Tibial nerve (tissue), 4 donors: ENCODE results near the gene INPP5B. TPM values are rescaled to one million over a fixed set of nuclear protein-coding genes. Genes with fewer than 3 reads are reported as not detected.

ENCODE experiments used
- DNase-seq, 2 donors: peaks; one replicate each; pipeline ENCODE4 v3.0.0-alpha.2; 2019; ENCODE audit warnings: low spot score in 2 of 2
- H3K27ac ChIP-seq, 4 donors: fragments of 200-600 bp; sonication (generic) in 3 of 4; one replicate each; pipeline ENCODE4 v1.5.1; 2017 to 2019; ENCODE audit warnings: mild to moderate bottlenecking in 1 of 4
- H3K27me3 ChIP-seq, 2 donors: fragments of 200-600 bp; sonication (generic) in 1 of 2; one replicate each; pipeline versions ENCODE4 v1.5.1 to v1.6.0; 2017 to 2019
- H3K36me3 ChIP-seq, 3 donors: fragments of 200-600 bp; sonication (generic); one replicate each; pipeline ENCODE4 v1.5.1; 2018 to 2019
- H3K4me1 ChIP-seq, 4 donors: fragments of 200-600 bp; sonication (generic) in 3 of 4; one replicate each; pipeline ENCODE4 v1.5.1; 2017 to 2019
- H3K4me3 ChIP-seq, 4 donors: fragments of 200-600 bp; sonication (generic) in 3 of 4; one replicate each; pipeline ENCODE4 v1.5.1; 2017 to 2019; ENCODE audit warnings: mild to moderate bottlenecking in 1 of 4, moderate library complexity in 1 of 4
- H3K9me3 ChIP-seq, 4 donors: fragments of 200-600 bp; sonication (generic) in 3 of 4; one replicate each; pipeline ENCODE4 v1.5.1; 2017 to 2019
- CTCF ChIP-seq, 5 experiments: fragments of 200-600 bp in 3 of 5; fragments of 450-650 bp in 2 of 5; sonication (generic) in 3 of 5; IDR thresholded peaks; one replicate each; pipeline ENCODE4 v1.5.1; 2016 to 2019; ENCODE audit warnings: antibody characterized with exemption in 5 of 5, mild to moderate bottlenecking in 3 of 5, moderate library complexity in 2 of 5
- EP300 ChIP-seq, 2 donors: sonication (generic); formaldehyde crosslinking; IDR thresholded peaks; one replicate each; pipeline ENCODE4 v1.6.1; 2017; ENCODE audit warnings: antibody characterized with exemption in 2 of 2, mild to moderate bottlenecking in 1 of 2
- POLR2A ChIP-seq, 2 donors: fragments of 450-650 bp; IDR thresholded peaks; one replicate each; pipeline ENCODE4 v1.6.1; 2017; ENCODE audit warnings: antibody characterized with exemption in 2 of 2, mild to moderate bottlenecking in 2 of 2, moderate library complexity in 2 of 2
- WGBS, 2 donors: methylation state at CpG; one replicate each; pipeline ENCODE4 v1.1.5; 2018; 5-methylcytosine and 5-hydroxymethylcytosine counted together
- total RNA-seq, 4 donors: library from RNA; depleted of rRNA; stranded (reverse); fragments of >200 nt; gene quantifications; one replicate each; pipeline ENCODE4 v1.1.0, GENCODE V29; 2016

INPP5B gene
- total RNA-seq, 4 donors from 2014 or later = 39.1 to 52.5 (median 49.0) TPM

- no peaks in the 10 kb centered on the region for H3K9me3 ChIP-seq
- DNase-seq = no peak
- H3K4me3 ChIP-seq = no peak overlapping the region
- no peaks in the 10 kb centered on the region for H3K27me3 ChIP-seq
- H3K36me3 ChIP-seq = peaks cover 0 to 10% (median 0%) of the 10 kb centered on the region in 3 donors
- WGBS, 2 donors = 82 to 88% methylated on average over 4 of the region's 4 CpGs
- TF ChIP-seq POLR2A (IDR thresholded peaks at IDR 0.05) (no peak), EP300 (IDR thresholded peaks at IDR 0.05) (no peak), CTCF (IDR thresholded peaks at IDR 0.05) (no peak)
- H3K4me1 ChIP-seq = peaks cover 0 to 55% (median 9%) of the 10 kb centered on the region in 4 donors
- no peak overlapping the region for H3K27ac ChIP-seq
Measured at GRCh38 chr1:37846647-37847339, 100.1 kb downstream of the INPP5B start.

GRCh38 chr1:37845786-37846185 lies 101.1 kb downstream of the INPP5B start:
- peaks cover 0 to 18% (median 0%) of the 10 kb centered on the region in 3 donors for H3K36me3 ChIP-seq
- DNase-seq = no peak
- H3K9me3 ChIP-seq = no peaks in the 10 kb centered on the region
- TF ChIP-seq POLR2A (IDR thresholded peaks at IDR 0.05) (no peak), EP300 (IDR thresholded peaks at IDR 0.05) (peak in 1 of 2 donors; percentile 26)
- H3K4me3 ChIP-seq = no peak overlapping the region
- H3K4me1 ChIP-seq = peaks cover 0 to 48% (median 2%) of the 10 kb centered on the region in 4 donors
- no peaks in the 10 kb centered on the region for H3K27me3 ChIP-seq
- H3K27ac ChIP-seq = no peak overlapping the region
- WGBS, 2 donors = 75 to 83% methylated on average over 3 of the region's 3 CpGs

GRCh38 chr1:37845049-37845646 lies 101.7 kb downstream of the INPP5B start:
- Histone ChIP-seq H3K27me3 (no peaks in the 10 kb centered on the region), H3K4me1 (peaks cover 0 to 49% (median 2%) of the 10 kb centered on the region in 4 donors), H3K9me3 (no peaks in the 10 kb centered on the region), H3K36me3 (peaks cover 0 to 25% (median 0%) of the 10 kb centered on the region in 3 donors), H3K4me3 (no peak overlapping the region), H3K27ac (no peak overlapping the region)
- no peak for DNase-seq
- TF ChIP-seq EP300 (IDR thresholded peaks at IDR 0.05) = no peak
- TF ChIP-seq CTCF (IDR thresholded peaks at IDR 0.05) = no peak
- TF ChIP-seq POLR2A (IDR thresholded peaks at IDR 0.05) = no peak
- WGBS, 2 donors = 83 to 88% methylated on average over 5 of the region's 5 CpGs

GRCh38 chr1:37844536-37844935 lies 102.3 kb downstream of the INPP5B start:
- peaks cover 0 to 47% (median 2%) of the 10 kb centered on the region in 4 donors for H3K4me1 ChIP-seq
- H3K27me3 ChIP-seq = no peaks in the 10 kb centered on the region
- no peak for DNase-seq
- H3K4me3 ChIP-seq = no peak overlapping the region
- TF ChIP-seq CTCF (IDR thresholded peaks at IDR 0.05) = no peak
- no peak for TF ChIP-seq POLR2A (IDR thresholded peaks at IDR 0.05)
- TF ChIP-seq EP300 (IDR thresholded peaks at IDR 0.05) = no peak
- no peak overlapping the region for H3K27ac ChIP-seq
- H3K36me3 ChIP-seq = peaks cover 0 to 28% (median 0%) of the 10 kb centered on the region in 3 donors
- H3K9me3 ChIP-seq = no peaks in the 10 kb centered on the region

GRCh38 chr1:37841652-37842051 lies 105.2 kb downstream of the INPP5B start:
- peaks cover 0 to 24% (median 2%) of the 10 kb centered on the region in 4 donors for H3K4me1 ChIP-seq
- DNase-seq = no peak
- peaks cover 0 to 48% (median 0%) of the 10 kb centered on the region in 3 donors for H3K36me3 ChIP-seq
- WGBS, 2 donors = 92 to 93% methylated on average over 3 of the region's 3 CpGs
- no peaks in the 10 kb centered on the region for H3K27me3 ChIP-seq
- no peak overlapping the region for H3K4me3 ChIP-seq
- no peaks in the 10 kb centered on the region for H3K9me3 ChIP-seq
- TF ChIP-seq EP300 (IDR thresholded peaks at IDR 0.05) (no peak), CTCF (IDR thresholded peaks at IDR 0.05) (no peak), POLR2A (IDR thresholded peaks at IDR 0.05) (no peak)
- no peak overlapping the region for H3K27ac ChIP-seq
